Measurements from ENCODE around the gene ITGB1BP1. TPM values are rescaled to one million over a fixed set of nuclear protein-coding genes. Genes with fewer than 3 reads are reported as not detected.

Gene ITGB1BP1
- total and polyA plus RNA-seq, 10 of the 15 experiments (the other 5 are each of a cell fraction or from before 2014, with no cell fraction given): 50.2 to 273 (median 97.2) TPM

DNA sequence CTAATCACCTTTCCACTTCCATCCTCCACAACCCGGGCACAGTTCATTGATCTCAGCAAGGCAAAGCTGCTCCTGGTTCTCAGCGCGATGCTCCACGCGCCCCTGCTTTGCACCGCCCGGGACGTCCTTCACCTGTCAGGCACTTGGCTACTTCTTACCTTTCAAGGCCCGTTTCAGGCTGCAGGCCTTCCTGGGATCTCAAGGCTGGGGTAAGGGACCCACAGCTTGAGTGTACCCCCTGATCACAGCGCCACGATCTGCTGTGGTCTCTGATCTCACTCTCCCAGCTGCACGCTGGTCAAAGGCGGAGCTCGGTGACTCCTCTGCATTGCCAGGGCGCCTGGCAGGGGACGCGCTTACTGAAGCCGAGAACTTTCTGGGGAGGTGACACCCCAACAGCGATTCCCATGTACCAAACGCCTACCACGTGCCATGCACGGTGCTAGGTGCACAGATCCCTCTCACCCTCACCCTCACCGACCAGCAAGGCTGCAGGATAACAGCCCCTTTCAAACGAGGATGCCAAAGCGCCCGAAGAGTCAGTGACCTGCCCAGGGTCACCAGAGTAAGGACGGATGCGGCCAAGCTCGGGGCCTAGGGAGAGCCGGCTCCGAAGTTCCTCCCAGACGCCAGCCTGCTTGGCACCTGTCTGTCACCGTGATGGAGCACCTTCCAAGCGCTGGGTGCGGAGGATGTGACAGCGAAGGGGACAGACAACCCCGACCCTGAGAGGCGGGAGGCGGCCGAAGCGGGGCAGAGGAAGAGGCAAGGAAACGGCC is 818 bp downstream of the ITGB1BP1 start (continued):
- TF ChIP-seq EP300 (IDR thresholded peaks at IDR 0.05; ENCODE audit: borderline replicate concordance in 1 of 2, control insufficient read depth in 1 of 2, low read depth in 2 of 2, low read length in 2 of 2): no peak
- TF ChIP-seq SIX5 (IDR thresholded peaks at IDR 0.05; ENCODE audit: low read depth, low read length, severe bottlenecking): no peak
- no peak for TF ChIP-seq SP1 (IDR thresholded peaks at IDR 0.05; ENCODE audit: low read depth, low read length)
- TF ChIP-seq TCF12 (IDR thresholded peaks at IDR 0.05; ENCODE audit: low read depth, low read length): no peak
- no peak for TF ChIP-seq SREBF1 (IDR thresholded peaks at IDR 0.05; ENCODE audit: low read length)
- TF ChIP-seq BACH1 (IDR thresholded peaks at IDR 0.05; ENCODE audit: borderline replicate concordance): no peak
- no peak for TF ChIP-seq ZNF217 (IDR thresholded peaks at IDR 0.05)
- 0 out of 2 replicates have a peak, but pooled peaks have one; percentile 6 for TF ChIP-seq NBN (IDR thresholded peaks at IDR 0.05)
- no peak for TF ChIP-seq EGR1 (IDR thresholded peaks at IDR 0.05; ENCODE audit: borderline replicate concordance in 1 of 2, low read depth in 2 of 2, low read length in 2 of 2)
- TF ChIP-seq, protein P1, sequence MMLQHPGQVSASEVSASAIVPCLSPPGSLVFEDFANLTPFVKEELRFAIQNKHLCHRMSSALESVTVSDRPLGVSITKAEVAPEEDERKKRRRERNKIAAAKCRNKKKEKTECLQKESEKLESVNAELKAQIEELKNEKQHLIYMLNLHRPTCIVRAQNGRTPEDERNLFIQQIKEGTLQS (IDR thresholded peaks at IDR 0.05; ENCODE audit: borderline replicate concordance, extremely low read depth, low read depth, low read length): no peak
- no peak for TF ChIP-seq CHD4 (IDR thresholded peaks at IDR 0.05)
- TF ChIP-seq YBX1 (IDR thresholded peaks at IDR 0.05): no peak
- no peak for TF ChIP-seq CEBPB (IDR thresholded peaks at IDR 0.05; ENCODE audit: borderline replicate concordance in 1 of 2, low read depth in 2 of 2, low read length in 2 of 2)
- no peak for TF ChIP-seq ZNF24 (IDR thresholded peaks at IDR 0.05)

All from GM12878 (cell line).